SU-DHL-6 (cell line): ENCODE results near the gene C11orf68.
A peak's percentile ranks its signal among the peaks of the same experiment; 100 is the strongest.

Source experiments
- H2AFZ ChIP-seq: fragments of 200-600 bp; sonication (generic); 2 replicates; pipeline ENCODE4 v1.6.1; 2014; ENCODE audit warnings: low read depth, mild to moderate bottlenecking, moderate library complexity, mixed read lengths, antibody characterized with exemption, low read length; ENCODE audit not compliant: severe bottlenecking
- H3F3A ChIP-seq: fragments of 200-600 bp; shearing (Covaris generic); 2 replicates; pipeline ENCODE4 v1.6.0; 2016; ENCODE audit warnings: antibody characterized with exemption, mild to moderate bottlenecking; ENCODE audit not compliant: insufficient read depth
- H3K27ac ChIP-seq: fragments of 200-600 bp; sonication (generic); 2 replicates; pipeline ENCODE4 v1.5.1; 2016; ENCODE audit warnings: low read depth, mild to moderate bottlenecking, low read length, moderate library complexity, mixed read lengths
- H3K27me3 ChIP-seq: fragments of 200-600 bp; sonication (generic), shearing (Covaris generic); 2 replicates; pipeline ENCODE4 v1.6.0; 2014; ENCODE audit warnings: mild to moderate bottlenecking, low read length
- H3K36me3 ChIP-seq: fragments of 200-600 bp; sonication (generic); 2 replicates; pipeline ENCODE4 v1.6.1; 2014; ENCODE audit warnings: mild to moderate bottlenecking, low read length, mixed read lengths
- H3K4me2 ChIP-seq: fragments of 300-600, 200-600 bp; shearing (Covaris generic), sonication (generic); 2 replicates; pipeline ENCODE4 v1.6.0; 2014; ENCODE audit warnings: low read length, low read depth, mild to moderate bottlenecking; ENCODE audit not compliant: poor library complexity, severe bottlenecking
- H3K4me3 ChIP-seq: fragments of 200-600 bp; sonication (generic); 2 replicates; pipeline ENCODE4 v1.5.1; 2014; ENCODE audit warnings: antibody characterized with exemption, low read length, mild to moderate bottlenecking, mixed read lengths; ENCODE audit not compliant: insufficient read depth, poor library complexity, severe bottlenecking
- H3K79me2 ChIP-seq: fragments of 200-600 bp; sonication (generic); 2 replicates; pipeline ENCODE4 v1.6.1; 2014; ENCODE audit warnings: mild to moderate bottlenecking, low read length, moderate library complexity; ENCODE audit not compliant: insufficient read depth
- H3K9ac ChIP-seq: fragments of 200-600 bp; sonication (generic); 2 replicates; pipeline ENCODE4 v1.7.0; 2014; ENCODE audit warnings: mild to moderate bottlenecking, low read length
- H3K9me2 ChIP-seq: fragments of 200-600 bp; sonication (generic); replicated peaks from 2 replicates; pipeline ENCODE4 v1.6.1; 2014; ENCODE audit warnings: low read length; ENCODE audit not compliant: insufficient read depth
- H3K9me3 ChIP-seq: fragments of 200-600 bp; sonication (generic); 2 replicates; pipeline ENCODE4 v1.6.1; 2014; ENCODE audit warnings: low read length, mixed read lengths; ENCODE audit not compliant: insufficient read depth
- H4K20me1 ChIP-seq: fragments of 200-600 bp; sonication (generic); 2 replicates; pipeline ENCODE4 v1.6.1; 2014; ENCODE audit warnings: low read depth, mild to moderate bottlenecking, antibody characterized with exemption, low read length, moderate library complexity, mixed read lengths
- CTCF ChIP-seq: fragments of 200-600 bp; sonication (generic); IDR thresholded peaks from one replicate; pipeline ENCODE4 v1.5.1; 2017; ENCODE audit warnings: antibody characterized with exemption, mild to moderate bottlenecking, low read length, moderate library complexity; ENCODE audit not compliant: insufficient read depth, poor library complexity, severe bottlenecking
- EZH2phosphoT487 ChIP-seq: fragments of 200-600 bp; sonication (generic), shearing (Covaris generic); conservative IDR thresholded peaks from 2 replicates; pipeline ENCODE4 v1.6.1; 2018; ENCODE audit warnings: mild to moderate bottlenecking, antibody characterized with exemption, low read length, moderate library complexity, mixed read lengths

C11orf68 gene

GRCh38 chr11:65888163-65888814 lies 30.6 kb downstream of the C11orf68 start, which contains the start of gene FIBP:
Gene FIBP, minus strand, starts transcription at chr11:65888471. Its CDS starts 53 bp downstream, at chr11:65888418.
- H3F3A ChIP-seq: peaks cover 36% of the 10 kb centered on the region
- H3K36me3 ChIP-seq: no peaks in the 10 kb centered on the region
- peak within 1 kb of the TSS; percentile 49 for H2AFZ ChIP-seq

GRCh38 chr11:65887723-65888162 lies 31.1 kb downstream of the C11orf68 start:
- H3K9me2 ChIP-seq: no peaks in the 10 kb centered on the region
- no peaks in the 10 kb centered on the region for H3K27me3 ChIP-seq
- no peak for TF ChIP-seq EZH2phosphoT487
- TF ChIP-seq CTCF: no peak
- no peaks in the 10 kb centered on the region for H3K9me3 ChIP-seq
- H2AFZ ChIP-seq: peak overlapping the region; percentile 38
- peak overlapping the region; percentile 66 for H3K4me3 ChIP-seq
- H3F3A ChIP-seq: peaks cover 35% of the 10 kb centered on the region
- peak overlapping the region; percentile 41 for H3K27ac ChIP-seq
- peaks cover 18% of the 10 kb centered on the region for H3K79me2 ChIP-seq
- no peaks in the 10 kb centered on the region for H4K20me1 ChIP-seq
- H3K36me3 ChIP-seq: no peaks in the 10 kb centered on the region
- H3K9ac ChIP-seq: peak overlapping the region; percentile 93
- peak overlapping the region; percentile 93 for H3K4me2 ChIP-seq

More at GRCh38 chr11:65888163-65888814, 30.6 kb downstream of the C11orf68 start, which contains the start of gene FIBP:
- Histone ChIP-seq H3K4me3 (peak within 1 kb of the TSS; percentile 66), H4K20me1 (no peaks in the 10 kb centered on the region), H3K4me2 (peak within 1 kb of the TSS; percentile 93), H3K27me3 (no peaks in the 10 kb centered on the region), H3K9me3 (no peaks in the 10 kb centered on the region), H3K9me2 (no peaks in the 10 kb centered on the region), H3K27ac (peak within 1 kb of the TSS; percentile 53), H3K79me2 (peaks cover 18% of the 10 kb centered on the region), H3K9ac (peak within 1 kb of the TSS; percentile 93)
- TF ChIP-seq CTCF: peak; percentile 66
- no peak for TF ChIP-seq EZH2phosphoT487

- H3K4me2 ChIP-seq: peak overlapping the region; percentile 93
- H3K9me2 ChIP-seq: no peaks in the 10 kb centered on the region
- H3K9me3 ChIP-seq: no peaks in the 10 kb centered on the region
- peak overlapping the region; percentile 66 for H3K4me3 ChIP-seq
- no peaks in the 10 kb centered on the region for H3K36me3 ChIP-seq
- H3F3A ChIP-seq: peaks cover 29% of the 10 kb centered on the region
- 0 out of 2 replicates have a peak overlapping the region, but pooled peaks have one; percentile 41 for H3K27ac ChIP-seq
- H3K27me3 ChIP-seq: no peaks in the 10 kb centered on the region
- H3K9ac ChIP-seq: peak overlapping the region; percentile 93
- H3K79me2 ChIP-seq: peaks cover 17% of the 10 kb centered on the region
- no peak overlapping the region for H2AFZ ChIP-seq
- H4K20me1 ChIP-seq: no peaks in the 10 kb centered on the region
- TF ChIP-seq CTCF: no peak
- no peak for TF ChIP-seq EZH2phosphoT487
Observed at GRCh38 chr11:65886826-65887722, 31.8 kb downstream of the C11orf68 start.
